GM12864 (cell line): ENCODE measurements around the gene RPH3AL.

Experiments used
- DNase-seq: peaks from one replicate; pipeline ENCODE4 v3.0.0-alpha.2; 2011; ENCODE audit warnings: low read depth
- H3K4me3 ChIP-seq: 2 replicates; pipeline ENCODE4 v1.5.1; 2011; ENCODE audit warnings: mild to moderate bottlenecking, low read depth, low read length, control low read depth
- CTCF ChIP-seq: IDR thresholded peaks from 2 replicates; pipeline ENCODE4 v1.5.1; 2011; ENCODE audit warnings: low read depth, mild to moderate bottlenecking, moderate library complexity, low read length, control low read depth, inconsistent platforms; ENCODE audit errors: missing control alignments

RPH3AL gene

GRCh38 chr17:231191-231965 is 121.2 kb downstream of the RPH3AL start:
- DNase-seq, result no peak
- H3K4me3 ChIP-seq, result no peak overlapping the region

GRCh38 chr17:230395-230770 is 122.2 kb downstream of the RPH3AL start:
- no peak for TF ChIP-seq CTCF

More at GRCh38 chr17:231191-231965, 121.2 kb downstream of the RPH3AL start:
- no peak for TF ChIP-seq CTCF

GRCh38 chr17:229709-230394 is 122.8 kb downstream of the RPH3AL start:
- no peak for DNase-seq
- no peak overlapping the region for H3K4me3 ChIP-seq
- no peak for TF ChIP-seq CTCF

More at GRCh38 chr17:230395-230770, 122.2 kb downstream of the RPH3AL start:
- DNase-seq, result no peak
- no peak overlapping the region for H3K4me3 ChIP-seq

GRCh38 chr17:228951-229708 is 123.5 kb downstream of the RPH3AL start:
- no peak for TF ChIP-seq CTCF
- DNase-seq, result no peak
- H3K4me3 ChIP-seq, result no peak overlapping the region

DNA sequence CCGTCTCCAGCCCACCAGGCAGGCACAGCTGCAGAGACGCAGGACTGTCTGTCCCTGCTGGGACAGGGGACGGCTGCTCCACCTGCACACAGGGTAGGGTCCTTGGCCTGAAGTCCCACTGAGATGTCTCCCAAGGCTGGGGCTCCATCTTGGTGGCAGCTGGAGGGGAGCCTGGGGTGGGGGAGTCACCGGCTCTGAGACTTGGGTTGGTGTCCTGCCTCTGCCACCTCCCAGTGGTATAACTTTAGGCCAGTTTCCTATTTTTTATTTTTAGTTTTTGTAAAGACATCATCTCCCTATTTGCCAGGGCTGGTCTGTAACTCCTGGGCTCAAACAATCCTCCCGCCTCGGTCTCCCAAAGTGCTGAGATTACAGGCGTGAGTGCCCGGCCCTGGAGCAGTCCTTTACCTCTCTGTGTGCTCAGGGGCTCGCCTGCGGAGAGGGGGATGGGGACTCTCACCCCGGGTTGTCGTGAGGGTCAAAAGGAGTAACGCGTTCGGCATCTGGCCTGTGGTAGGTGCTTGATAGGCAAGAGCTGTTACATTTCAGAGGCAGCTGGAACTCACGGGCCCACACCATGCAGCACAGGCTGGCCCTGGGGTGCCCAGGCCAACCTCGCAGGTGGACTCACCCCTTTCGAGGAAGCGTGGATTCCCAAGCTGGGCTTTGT is 124.5 kb downstream of the RPH3AL start:
- no peak for TF ChIP-seq CTCF
- H3K4me3 ChIP-seq, result no peak overlapping the region
- no peak for DNase-seq

DNA sequence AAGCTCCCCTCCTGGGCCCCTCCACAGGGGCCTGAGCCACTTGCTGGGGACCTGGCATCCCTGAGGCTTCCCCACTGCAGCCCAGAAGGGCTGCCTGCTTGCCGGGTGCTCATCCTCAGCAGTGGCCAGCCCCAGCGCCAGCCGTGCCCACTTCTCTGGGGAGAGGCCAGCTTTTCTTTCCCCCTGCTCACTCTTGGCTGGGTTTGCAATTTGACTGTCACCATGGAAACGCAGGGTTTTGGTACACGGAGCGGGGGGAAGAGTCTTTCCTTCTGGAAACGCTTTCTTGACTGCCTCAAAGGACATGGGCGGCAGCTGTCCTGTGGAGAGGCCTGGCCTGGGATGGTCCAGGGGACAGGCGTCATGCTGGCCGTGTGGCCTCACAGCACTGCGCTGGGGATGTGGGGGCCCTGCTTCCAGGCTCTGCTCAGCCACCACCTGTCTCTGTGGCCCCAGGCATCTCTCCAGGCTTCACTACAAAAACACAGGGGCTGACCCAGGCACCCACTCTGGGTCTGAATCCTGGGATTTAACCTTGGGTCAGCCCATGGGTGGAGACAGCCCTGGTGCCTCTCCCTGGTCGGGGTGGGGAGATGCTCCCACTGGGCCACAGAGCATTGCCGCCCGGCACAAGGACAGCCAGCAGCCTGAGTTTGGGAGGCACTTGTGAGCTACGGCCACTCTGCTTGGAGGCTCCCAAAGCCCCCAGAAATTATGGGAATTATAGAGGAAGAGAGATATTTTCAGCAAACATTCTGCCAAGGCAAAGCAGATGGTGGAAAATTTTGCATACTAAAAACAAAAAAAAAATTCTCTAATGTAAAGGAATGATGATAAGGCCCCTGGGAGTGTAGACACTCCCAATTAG is 125.3 kb downstream of the RPH3AL start:
- no peak overlapping the region for H3K4me3 ChIP-seq
- no peak for TF ChIP-seq CTCF
- DNase-seq, result no peak
